Stimulated activated CD4-positive, alpha-beta T cell treated with anti-CD3 and anti-CD28 coated beads, TNF-alpha, amount 100 ng/mL, for 1 hour (primary cell): ENCODE measurements around the gene ZNF814.
A peak's percentile ranks its signal among the peaks of the same experiment; 100 is the strongest.
"Not testable (repeated sequence)": the region's sequence is repeated elsewhere in the genome, so short reads cannot be mapped to it uniquely, and the experiment has no call there.

ENCODE experiments used
- DNase-seq, 3 donors: peaks; one replicate each; pipeline ENCODE4 v3.0.0-alpha.2; 2020; ENCODE audit warnings: low read depth in 3 of 3, low spot score in 1 of 3

Gene ZNF814

DNA sequence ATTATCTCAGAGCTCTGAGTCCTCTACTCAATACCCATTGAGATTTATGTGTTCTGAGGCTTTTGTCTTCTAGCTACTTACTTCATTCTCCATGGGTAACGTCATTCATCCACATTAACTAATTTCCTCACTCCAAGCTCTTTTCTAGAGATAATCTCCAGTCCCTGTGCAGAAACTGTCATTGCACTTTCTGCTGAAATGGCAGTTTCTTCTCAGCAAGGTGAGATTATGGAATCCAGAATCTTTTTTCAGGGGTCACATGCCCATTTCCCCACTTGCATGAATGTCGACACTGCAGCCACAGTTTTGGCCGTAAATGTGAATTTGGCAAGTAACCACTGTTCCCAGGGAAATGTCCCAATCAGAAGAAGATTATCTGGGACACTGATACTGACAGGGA is 26.5 kb downstream of the ZNF814 start:
- not testable (repeated sequence) for DNase-seq

DNA sequence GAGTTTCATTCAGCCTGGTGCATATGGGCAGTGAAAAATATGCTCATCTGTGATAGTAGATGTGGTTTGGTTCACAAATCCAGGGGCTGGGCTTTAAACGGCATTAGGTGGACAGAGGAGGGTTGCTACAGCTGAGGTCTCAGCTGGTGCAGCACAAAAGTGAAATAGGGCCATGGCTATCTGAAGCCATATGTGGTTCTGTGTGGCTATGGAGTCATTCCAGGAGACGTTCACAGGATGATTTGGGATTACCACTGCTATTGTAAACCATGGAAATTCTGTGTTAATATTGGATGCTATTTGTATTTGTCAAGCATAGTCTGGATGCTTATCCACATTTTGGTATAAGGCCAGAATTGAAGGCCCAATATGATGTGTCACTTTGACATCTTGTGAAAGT is 34.7 kb downstream of the ZNF814 start:
- not testable (repeated sequence) for DNase-seq

DNA sequence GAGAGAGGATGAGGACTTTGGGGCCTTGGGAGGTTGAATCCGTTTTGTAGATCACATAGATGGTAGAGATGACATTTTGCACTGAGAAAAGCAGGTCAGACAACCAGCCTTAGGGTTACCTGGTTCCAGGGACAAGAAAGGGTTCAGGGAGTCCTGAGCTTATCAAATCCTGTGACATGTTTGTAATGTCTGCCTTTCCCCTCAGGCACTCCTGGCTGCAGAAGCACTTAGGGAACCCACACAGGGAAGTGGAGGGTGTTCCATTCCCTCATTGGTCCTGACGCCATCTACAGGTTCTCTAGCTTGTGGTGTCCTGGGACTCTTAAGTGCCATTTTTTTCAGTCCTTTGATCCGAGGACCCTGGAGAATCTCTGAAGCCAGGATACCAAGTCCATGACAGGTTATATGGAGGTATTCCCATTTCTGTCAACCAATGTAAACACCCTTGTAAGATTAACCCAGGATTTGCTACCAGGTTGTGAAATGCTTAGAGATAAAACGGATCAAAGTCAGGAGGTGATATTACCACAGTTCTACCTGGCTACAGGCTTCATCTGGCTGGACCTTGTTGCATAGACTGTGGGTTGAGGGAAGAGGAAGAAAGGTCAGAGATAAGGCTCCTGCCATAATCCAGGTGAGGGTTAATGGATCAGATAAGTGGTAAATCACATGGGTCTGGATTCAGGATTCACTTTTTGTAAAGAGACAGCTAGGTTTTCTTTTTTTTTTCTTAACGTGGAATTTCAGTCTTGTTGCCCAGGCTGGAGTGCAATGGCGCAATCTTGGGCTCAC is 36.8 kb downstream of the ZNF814 start:
- DNase-seq: not testable (repeated sequence)

DNA sequence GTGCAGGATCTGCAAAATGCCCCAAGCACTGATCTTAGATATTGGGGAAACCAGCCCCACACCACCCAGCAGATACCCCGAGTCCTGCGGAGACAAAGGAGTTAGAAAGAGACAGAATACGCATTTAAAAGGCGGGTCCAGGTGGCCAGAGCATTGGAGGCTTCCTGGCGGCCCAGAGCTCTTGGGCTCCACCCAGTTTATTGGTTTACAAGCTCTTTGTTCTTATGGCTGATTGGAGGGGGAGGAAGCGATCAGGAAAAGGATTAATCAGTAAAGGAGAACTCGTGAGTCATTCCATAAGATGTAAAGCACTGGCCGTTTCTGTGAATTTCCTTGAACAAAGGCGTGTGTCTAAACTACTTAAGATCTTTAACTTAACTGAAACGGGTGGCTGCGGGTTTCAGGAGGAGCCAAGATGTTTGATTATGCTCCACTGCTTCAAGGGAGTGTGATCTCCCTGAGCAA is 38.3 kb downstream of the ZNF814 start:
- DNase-seq: no peak

DNA sequence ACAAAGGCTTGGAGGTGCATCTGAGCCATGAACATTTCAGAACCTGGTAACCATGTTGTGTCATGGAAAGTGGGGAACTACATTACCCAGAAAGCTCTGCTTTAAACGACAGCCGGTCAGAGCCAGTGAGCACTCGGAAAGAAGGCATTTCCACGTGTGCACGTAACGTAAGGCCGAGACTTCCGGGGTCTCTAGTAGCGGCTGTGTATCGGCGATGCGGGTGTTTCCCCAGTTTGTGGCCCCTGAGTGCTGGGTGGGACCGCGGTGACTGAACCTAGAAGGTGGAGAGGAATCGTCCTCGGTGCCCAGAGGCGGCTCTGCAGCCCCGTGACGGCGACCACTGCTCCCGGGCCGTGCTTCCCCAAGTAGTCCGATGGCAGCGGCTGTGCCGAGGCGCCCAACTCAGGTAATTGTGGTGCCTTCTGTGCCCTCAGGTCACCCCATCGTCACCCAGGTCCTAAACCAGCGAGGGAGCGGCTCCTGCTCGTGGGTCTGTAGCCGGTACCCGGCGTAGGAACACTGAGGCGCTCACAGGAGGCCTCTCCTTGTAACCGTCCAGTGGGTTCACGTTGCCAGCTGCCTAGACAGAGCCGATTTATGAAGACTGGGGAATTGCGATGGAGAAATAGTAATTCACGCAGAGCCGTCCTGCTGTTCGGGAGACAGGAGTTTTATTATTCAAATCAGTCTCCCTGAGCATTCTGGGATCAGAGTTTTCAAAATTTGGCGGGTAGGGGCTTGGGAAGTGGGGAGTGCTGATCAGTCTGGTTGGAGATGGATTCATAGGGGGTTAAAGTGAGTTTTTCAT is 39.0 kb downstream of the ZNF814 start, which contains the start of gene ZNF587:
Gene ZNF587, plus strand, starts transcription at position 194 of the 808 bp plus-strand sequence. Its CDS starts 180 bp downstream, at position 374.
- DNase-seq: peak; percentile 45 to 60 (median 60)

DNA sequence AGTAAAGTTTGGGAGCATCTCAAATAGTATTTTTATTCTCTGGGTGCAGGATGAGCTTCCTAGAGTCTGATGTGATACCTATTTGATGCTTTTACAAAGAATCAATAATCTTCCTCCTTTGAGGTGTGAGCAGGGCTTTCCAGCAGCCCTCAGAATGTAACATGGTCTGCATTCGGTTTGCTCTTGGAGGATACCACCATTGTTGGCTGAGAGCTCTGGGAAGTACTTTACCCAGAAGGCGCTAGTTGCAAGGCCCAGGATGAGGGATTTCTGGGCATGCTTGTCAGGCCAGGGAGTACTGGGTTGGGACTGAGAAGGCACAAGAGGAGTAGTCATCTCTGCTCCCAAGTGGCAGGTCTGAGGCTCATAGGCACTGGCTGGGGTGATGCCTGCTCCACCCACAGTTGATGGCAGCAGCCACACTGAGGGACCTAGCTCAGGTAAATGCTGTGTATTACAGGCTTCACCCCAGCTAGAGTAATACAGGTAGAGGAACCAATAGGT is 39.6 kb downstream of the ZNF814 start:
- not testable (repeated sequence) for DNase-seq

DNA sequence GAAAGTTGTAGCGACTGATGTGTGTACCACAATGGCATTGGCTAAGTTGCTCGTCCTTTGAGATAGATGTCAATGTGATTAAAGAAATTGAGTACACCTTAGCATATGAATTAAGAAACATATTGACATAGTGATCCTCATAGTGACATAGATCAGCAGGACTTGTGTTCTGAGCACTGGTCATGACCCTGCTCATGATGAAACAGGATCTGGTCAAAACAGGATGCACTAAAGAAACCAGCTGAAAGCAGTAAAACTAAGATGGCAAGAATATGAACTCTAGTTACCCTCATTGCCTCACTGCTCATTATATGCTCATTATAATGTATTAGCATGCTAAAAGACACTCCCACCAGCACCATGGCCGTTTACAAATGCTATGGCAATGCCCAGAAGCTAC is 41.7 kb downstream of the ZNF814 start:
- DNase-seq: not testable (repeated sequence)

DNA sequence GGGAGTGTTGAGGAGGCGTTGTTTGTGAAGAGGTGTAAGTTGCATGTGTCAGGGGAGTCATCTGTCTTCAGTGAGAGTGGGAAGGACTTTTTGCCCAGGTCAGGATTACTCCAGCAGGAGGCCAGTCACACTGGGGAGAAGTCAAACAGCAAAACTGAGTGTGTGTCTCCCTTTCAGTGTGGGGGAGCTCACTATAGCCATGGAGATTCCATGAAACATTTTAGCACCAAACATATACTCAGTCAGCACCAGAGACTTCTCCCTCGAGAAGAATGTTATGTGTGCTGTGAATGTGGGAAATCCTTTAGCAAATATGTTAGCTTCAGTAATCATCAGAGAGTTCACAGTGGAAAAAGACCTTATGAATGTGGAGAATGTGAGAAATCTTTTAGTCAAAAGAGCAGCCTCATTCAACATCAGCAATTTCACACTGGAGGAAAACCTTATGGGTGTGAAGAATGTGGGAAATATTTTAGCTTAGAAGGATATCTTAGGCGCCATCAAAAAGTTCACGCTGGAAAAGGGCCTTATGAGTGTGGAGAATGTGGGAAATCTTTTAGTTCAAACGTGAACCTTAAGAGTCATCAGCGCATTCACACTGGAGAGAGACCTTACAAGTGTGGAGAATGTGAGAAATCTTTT is 47.6 kb downstream of the ZNF814 start:
- DNase-seq: no peak

DNA sequence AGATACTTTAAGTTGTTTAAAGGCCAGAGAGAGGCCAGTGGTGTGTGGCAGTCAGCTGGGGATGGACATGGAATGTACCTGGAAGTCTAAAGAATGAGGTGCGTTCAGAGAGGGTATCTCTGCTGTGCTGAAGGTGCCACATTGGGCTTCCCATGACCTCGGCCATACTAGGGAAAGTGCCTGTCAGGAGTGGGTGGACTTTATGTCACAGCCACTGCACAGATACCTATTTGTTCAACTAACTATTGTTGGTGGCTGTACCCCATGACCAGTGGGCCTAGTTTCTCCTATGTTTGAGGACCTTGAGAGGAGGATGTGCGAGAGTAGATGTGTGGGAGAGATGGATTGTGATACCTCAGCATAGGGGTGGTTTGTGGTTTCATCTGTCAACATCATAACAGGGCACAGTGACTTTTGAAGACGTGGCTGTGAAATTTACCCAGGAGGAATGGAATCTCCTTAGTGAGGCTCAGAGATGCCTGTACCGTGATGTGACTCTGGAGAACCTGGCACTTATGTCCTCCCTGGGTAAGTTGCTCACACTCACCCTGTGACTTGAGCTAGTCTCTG is 50.1 kb downstream of the ZNF814 start:
- DNase-seq: not testable (repeated sequence)

DNA sequence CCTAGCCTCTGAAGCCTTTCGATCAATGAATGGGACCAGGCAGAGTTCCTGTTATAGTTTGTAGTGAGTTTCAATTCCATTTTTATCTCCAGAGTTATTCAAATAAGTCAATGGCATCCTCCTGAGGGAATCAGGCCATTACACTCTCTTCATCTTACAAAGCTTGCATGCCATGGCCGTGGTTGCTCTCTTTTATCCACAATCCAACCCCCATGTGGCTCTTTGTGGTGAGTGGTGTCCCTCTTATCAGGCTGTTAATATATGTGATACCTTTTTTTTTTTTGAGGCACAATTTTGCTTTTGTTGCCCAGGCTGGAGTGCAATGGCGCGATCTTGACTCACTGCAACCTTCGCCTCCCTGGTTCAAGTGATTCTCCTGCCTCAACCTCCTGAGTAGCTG is 51.8 kb downstream of the ZNF814 start:
- DNase-seq: not testable (repeated sequence)

DNA sequence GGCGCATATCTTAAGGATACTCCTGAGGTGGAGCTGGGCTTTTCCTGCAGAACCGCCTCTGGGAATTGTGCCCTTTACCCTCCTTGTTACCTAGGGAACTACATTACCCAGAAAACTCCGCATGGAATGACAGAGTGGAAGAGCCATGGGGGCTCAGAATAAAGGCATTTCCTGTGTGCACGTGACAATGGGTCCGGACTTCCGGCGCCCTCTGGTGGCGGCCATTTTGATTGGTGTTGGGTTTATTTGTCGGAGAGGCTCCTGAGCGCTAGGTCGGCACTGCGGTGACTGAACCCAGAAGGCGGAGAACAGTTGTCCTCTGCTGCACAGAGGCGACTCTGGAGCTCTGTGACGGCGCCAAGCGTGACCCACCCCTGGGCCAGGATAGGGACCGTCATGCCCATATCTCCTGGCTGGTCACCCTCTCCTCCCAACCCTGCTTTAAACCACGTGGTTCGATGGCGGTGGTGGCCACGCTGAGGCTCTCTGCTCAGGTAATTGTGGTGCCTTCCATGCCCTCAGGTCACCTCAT is 58.7 kb downstream of the ZNF814 start, which contains the start of gene ZNF587B:
Gene ZNF587B, plus strand, starts transcription at position 229 of the 532 bp plus-strand sequence. Its CDS starts 230 bp downstream, at position 459.
- DNase-seq: peak in 1 of 3 donors; percentile 27

DNA sequence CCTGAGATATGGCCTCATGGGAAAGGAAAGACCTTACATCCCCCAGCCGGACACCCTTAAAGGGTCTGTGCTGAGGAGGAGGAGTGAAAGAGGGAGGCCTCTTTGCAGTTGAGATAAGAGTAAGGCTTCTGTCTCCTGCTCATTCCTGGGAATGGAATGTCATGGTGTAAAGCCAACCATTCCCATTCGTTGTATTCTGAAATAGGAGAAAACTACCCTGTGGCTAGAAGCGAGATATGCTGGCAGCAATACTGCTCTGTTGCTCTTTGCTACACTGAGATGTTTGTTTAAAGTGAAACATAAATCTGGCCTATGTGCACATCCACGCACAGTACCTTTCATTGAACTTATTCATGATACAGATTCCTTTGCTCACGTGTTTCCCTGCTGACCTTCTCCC is 59.5 kb downstream of the ZNF814 start:
- DNase-seq: no peak

DNA sequence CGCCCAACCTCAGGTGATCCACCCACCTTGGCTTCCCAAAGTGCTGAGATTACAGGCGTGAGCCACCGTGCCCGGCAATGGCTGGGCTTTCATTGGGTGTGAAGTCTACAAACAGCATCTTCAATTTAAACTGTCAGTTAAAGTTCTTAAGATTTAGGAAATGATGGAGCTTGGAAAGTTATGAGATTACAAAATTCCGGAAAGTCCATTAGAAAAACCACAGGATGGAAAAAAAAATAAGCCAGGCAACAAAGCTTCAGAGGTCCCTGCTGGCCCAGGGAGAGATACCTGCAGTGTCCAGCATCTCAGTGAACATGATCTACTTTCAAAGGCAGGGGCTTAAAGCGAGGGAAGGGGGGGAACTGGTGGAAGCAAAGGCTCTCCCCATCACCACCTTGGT is 63.3 kb downstream of the ZNF814 start:
- no peak for DNase-seq

DNA sequence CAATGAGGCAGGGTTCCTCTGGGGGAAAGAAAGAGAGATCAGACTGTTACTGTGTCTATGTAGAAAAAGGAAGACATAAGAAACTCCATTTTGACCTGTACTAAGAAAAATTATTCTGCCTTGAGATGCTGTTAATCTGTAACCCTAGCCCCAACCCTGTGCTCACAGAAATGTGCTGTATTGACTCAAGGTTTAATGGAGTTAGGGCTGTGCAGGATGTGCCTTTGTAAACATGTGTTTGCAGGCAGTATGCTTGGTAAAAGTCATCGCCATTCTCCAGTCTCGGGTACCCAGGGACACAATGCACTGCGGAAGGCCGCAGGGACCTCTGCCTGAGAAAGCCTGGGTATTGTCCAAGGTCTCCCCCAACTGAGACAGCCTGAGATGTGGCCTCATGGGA is 65.2 kb downstream of the ZNF814 start:
- DNase-seq: not testable (repeated sequence)

DNA sequence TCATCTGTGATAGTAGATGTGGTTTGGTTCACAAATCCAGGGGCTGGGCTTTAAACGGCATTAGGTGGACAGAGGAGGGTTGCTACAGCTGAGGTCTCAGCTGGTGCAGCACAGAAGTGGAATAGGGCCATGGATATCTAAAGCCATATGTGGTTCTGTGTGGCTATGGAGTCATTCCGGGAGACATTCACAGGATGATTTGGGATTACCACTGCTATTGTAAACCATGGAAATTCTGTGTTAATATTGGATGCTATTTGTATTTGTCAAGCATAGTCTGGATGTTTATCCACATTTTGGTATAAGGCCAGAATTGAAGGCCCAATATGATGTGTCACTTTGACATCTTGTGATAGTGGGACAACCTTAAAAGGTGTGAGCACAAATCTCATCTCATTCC is 65.7 kb downstream of the ZNF814 start:
- DNase-seq: not testable (repeated sequence)

DNA sequence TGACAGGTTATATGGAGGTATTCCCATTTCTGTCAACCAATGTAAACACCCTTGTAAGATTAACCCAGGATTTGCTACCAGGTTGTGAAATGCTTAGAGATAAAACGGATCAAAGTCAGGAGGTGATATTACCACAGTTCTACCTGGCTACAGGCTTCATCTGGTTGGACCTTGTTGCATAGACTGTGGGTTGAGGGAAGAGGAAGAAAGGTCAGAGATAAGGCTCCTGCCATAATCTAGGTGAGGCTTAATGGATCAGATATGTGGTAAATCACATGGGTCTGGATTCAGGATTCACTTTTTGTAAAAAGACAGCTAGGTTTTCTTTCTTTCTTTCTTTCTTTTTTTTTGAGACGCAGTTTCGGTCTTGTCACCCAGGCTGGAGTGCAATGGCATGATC is 67.3 kb downstream of the ZNF814 start:
- not testable (repeated sequence) for DNase-seq

DNA sequence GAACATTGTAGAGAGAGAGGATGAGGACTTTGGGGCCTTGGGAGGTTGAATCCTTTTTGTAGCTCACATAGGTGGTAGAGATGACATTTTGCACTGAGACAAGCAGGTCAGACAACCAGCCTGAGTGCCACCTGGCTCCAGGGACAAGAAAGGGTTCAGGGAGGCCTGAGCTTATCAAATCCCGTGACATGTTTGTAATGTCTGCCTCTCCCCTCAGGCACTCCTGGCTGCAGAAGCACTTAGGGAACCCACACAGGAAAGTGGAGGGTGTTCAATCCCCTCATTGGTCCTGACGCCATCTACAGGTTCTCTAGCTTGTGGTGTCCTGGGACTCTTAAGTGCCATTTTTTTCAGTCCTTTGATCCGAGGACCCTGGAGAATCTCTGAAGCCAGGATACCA is 67.7 kb downstream of the ZNF814 start:
- DNase-seq: not testable (repeated sequence)

DNA sequence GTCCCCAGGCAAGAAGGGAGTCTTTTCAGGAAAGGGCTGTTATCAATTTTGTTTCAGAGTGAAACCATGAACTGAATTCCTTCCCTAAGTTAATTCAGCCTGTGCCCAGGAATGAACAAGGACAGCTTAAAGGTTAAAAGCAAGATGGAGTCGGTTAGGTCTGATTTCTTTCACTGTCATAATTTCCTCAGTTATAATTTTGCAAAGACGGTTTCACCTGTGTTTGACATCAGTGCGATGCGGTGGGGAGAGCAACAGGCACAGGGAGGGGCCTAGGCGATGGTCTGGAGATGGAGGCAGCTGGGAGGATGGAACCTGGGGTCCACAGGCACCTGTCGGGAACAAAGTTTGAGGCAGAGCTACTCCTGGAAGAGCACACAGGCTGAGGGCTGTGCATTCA is 68.2 kb downstream of the ZNF814 start:
- DNase-seq: no peak

DNA sequence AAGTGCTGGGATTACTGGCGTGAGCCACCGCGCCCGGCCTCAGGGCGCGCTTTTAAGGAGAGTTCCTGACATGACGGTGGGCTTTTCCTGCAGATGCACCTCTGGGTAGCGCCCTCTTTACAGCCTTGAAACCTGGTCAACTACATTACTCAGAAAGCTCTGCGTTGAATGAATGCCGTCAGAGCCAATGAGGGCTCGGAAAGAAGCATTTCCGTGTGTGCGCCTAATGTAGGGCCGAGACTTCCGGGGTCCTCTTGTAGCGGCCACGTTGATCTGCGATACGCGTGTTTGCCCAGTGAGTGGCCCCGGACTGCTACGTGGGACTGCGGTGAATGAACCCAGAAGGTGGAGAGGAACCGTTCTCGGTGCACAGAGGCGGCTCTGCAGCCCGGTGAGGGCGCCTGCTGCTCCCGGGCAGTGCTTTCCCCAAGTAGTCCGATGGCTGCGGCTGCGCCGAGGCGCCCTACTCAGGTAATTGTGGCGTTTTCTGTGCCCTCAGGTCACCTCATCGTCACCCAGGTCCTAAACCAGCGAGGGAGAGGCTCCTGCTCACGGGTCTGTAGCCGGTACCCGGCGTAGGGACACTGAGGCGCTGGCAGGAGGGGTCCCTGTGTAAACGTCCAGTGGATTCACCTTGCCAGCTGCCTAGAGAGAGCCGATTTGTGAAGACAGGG is 69.2 kb downstream of the ZNF814 start:
- peak; percentile 50 to 57 (median 54) for DNase-seq

DNA sequence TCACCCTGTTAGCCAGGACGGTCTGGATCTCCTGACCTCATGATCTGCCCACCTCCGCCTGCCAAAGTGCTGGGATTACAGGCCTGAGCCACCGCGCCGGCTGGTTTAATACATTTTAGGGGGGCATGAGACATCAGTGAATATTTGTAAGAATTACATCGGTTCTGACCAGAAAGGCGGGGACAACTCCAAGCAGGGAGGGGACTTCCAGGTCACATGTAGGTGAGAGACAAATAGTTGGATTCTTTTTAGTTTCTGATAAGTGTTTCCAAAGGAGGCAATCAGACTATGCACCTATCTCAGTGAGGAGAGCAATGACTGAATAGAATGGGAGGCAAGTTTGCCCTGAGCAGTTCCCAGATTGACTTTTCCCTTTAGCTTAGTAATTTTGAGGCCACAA is 70.5 kb downstream of the ZNF814 start:
- DNase-seq: no peak
